C4-2B (cell line): ENCODE data around the gene HOXD3.

Experiments
- CTCF ChIP-seq: fragments of 450-650 bp; conservative IDR thresholded peaks from 2 replicates; pipeline ENCODE4 v1.5.1; 2017; ENCODE audit warnings: mild to moderate bottlenecking
- ZFX ChIP-seq: fragments of 450-650 bp; IDR thresholded peaks from 2 replicates; pipeline ENCODE4 v1.6.1; 2017

DNA sequence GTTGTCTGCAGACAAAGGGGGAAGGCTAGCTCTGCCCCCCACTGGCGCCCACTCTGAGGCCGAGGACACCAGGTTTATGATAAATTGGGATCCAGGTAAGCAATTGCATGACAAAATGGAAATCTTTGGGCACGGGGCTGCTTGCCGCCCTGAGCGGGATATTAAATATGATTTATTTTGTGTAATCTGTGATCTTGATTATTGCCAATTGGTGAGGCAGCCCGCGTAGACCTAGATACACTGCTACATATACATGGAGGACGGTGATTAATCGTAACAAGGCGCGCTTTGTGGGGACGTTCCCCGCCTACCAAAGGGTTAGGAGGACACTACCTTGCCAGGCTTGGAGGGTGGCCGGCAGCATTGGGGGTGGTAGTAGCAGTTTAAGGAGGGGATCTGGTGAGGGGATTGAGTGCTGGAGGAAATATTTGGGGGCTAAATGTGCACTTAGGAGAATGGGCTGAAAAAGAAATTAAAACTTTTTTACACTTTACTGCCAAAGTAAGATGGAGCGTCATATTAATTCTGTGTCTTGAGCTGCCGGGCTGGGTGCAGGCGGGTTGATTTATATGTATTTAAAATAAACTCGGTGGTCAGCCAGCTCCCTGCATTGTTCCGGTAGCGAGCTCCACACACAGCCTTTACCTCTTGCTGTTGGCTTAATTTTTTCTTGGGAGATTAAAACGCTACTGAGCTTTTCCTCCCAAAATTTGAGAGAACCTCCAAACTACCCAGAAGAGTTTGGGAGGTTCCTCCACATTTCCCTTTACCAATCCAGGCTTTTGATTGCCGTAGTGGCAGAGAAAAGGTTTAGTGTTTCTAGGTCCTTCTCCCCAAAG is 4.1 kb downstream of the HOXD3 start:
- TF ChIP-seq CTCF (no peak), ZFX (no peak)
